GM18508 (cell line): Measurements from ENCODE around the gene TRAK1.

Experiments
- ATAC-seq: cut with Tn5 transposase; IDR thresholded peaks from one replicate; pipeline ENCODE4 v1.9.1; 2021; ENCODE audit warnings: moderate number of reproducible peaks; ENCODE audit not compliant: insufficient read depth, unreplicated experiment

The TRAK1 gene

DNA sequence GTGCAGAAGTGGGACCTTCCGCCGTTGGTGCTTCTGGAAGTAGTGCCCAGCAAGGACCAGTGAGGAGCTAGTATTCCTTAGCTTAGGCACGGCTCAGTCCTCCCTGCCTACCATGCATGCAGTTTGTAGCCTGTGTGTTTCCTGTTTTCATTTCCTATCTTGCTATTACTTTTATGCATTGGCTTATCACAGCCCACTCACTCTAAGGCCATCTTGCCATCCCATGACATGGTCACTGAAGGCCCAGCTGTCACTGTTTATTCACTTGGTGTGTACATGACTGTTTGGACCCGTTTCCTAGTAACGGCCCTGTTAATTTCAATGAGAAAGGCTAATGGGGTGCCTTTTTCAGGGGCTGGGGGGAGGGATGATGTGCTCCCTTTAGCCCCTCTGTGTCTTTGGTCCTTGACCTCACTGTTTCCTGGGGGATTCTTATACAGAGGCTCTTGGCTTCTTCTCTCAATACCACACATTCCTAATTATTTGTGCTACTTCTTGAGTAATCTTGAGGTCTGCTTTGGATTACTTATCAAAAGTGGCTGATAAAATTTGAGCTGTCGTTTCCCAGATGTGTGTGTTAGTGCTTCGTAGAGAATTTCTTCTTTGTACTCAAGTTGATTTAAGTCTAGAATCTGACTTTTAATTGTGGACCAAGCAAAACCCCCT lies 24.5 kb upstream of the TRAK1 start:
- no peak for ATAC-seq

DNA sequence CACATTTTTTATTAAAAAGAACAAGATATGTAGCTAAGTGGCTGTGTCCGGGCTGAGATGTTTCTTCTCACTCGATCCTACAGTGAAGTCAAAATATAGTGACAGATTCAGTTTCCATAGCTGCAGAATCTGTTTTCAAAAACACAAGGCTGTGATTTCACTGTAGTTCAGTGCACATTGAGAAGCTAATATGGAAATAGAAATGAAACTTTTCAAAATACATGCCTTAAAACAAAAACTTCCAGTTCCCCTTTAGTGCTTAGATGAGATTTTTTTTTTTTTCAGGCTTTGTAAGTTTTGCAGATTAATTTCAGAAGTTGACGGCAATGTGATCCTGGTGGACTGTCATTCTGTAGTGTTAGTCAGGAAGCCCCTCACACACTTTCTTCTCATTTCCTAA lies 23.8 kb upstream of the TRAK1 start:
- ATAC-seq, result peak; percentile 67

DNA sequence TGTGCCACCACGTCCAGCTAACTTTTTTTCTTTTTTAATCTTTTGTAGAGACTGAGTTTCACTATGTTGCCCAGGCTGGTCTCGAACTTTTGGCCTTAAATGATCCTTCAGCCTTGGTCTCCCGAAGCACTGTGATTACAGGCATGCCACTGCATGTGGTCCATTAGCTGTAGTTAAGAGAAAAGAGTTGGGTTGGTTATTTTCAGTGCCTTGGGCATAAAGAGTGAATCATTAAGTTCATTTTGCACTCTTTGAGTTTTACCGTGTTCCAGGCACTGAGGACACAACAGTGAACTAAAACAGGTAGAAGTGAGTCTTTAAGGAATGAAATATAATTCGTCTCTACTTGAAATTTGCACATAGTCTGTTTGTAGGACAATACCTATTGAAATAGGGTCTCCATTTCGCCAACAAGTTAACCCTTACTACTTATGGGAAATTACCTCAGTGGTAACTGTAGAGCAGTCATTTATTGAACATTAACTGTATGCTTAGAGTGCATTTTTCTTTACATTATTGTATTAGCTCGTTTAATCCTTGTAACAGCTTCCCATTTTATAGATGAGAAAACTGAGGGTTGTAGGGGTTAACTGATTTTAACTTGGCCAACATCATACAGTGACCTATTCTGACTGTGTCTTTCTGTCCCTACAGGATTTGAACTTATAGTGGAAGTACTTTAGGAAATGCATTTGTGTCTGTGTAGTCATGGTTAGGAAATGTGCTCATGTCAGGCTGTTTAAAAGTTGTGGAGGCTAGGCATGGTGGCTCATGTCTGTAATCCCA lies 22.7 kb upstream of the TRAK1 start:
- ATAC-seq, result no peak

DNA sequence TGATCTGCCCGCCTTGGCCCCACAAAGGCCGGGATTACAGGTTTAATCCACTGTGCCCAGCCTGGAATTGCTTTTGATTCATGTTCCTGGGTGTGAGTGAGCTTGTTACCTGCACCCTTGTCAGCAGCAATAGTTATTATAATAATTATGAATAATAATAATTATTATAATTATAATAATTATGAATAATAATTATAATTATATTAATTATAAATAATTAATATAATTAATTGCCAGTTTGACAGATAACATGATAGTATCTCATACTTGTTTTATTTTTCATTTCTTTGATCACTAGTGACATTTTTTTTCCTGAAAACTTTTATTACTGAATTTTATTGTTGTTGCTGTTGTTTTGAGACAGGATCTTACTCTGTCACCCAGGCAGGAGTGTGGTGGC lies 21.1 kb upstream of the TRAK1 start:
- no peak for ATAC-seq

DNA sequence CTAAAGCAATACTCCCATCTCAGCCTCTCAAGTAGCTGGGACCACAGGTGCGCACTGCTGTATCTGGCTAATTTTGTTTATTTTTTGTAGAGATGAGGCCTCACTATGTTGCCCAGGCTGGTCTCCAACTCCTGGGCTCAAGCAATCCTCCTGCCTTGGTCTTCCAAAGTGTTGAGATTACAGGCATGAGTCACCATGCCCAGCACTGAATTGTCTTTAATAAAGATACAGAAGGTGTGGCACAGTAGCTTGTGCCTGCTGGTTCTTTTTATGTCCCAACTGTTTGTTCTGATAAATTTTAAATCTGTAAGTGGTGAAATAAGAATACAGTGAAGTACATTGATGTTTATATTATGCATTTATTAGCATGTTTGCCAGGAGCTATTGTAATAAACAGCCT lies 20.6 kb upstream of the TRAK1 start:
- ATAC-seq, result no peak

DNA sequence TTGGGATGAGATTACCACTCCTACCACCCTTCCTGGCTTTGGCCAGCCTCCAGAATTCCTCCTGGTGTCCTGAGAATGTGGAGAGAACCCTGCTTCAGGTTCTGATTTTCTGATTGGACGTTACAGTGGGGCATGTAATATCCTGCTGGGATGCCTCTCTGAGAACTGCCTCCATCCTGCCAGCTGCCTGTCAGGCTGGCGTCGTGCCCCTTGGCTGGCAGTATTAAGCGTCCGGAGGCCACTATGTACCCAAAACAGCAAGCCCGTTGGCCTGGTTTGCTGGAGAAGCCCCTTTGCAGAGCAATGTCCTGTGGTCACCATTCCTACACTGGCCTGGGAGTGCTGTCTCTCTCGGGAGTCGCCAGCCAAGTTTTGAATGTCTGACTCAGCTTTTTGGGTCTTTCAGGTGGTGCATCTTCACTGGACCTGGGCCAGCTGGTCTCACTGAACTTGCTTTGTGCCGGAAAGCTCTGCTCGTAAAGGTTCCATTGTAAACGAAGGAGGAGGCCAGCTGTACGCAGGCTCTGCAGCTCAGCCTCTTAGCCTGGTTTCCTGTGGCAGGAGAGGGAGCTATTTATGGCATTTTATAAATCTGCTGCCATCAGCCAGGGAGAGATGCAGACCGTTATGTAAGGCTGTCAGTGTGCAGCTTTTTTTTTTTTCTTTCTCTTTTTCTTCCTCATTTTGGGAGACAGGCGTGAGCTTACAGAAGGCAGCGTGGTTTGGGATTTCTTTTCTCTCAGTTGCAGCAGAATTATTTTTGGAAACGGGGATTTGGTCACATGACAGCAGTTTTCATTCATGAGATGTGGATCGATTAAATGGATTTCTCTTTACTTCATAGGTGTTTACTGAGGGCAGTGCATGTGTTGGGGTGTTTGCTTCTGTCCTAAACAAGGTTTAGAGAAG lies 19.0 kb upstream of the TRAK1 start:
- ATAC-seq, result no peak

DNA sequence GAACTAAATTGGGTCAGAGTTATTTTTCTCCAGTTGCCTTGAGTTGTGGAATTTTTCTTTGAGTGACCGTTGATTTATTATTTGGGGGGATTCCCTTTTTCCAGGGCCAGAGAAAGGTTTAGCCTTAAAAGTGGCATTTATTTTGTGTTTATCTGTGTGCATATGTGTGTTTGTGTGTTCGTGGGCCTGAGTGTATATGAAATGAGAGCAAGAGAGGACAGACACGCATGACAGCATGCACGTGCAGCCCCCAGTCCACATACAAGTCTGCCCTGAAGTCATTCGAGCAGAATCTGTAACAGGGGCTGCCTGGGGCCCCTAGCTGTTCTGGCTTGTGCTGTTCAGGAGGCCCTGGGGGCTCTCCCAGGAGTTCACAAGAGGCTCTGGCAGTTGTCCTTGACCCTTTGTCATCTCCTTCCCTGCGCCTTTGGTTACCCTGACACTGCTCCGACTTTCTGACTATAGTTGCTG lies 18.3 kb upstream of the TRAK1 start:
- no peak for ATAC-seq

DNA sequence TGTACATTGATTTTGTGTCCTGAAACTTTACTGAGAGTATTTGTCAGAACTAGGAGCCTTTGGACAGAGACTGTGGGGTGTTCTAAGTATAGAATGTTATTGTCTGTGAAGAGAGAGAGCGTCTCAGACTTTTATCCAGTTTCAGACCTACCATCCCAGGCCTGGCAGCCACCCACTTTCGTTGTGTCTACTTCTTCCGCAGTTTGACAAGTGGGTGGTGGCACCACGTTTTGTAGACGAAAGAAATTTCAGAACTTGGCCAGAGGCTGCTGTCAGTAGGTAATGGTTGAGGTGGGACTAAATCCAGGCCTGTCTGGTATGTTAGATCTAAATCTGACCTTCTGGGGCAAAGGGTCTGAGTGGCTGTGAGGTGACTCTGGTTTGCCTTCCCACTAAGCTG lies 13.4 kb upstream of the TRAK1 start:
- no peak for ATAC-seq

DNA sequence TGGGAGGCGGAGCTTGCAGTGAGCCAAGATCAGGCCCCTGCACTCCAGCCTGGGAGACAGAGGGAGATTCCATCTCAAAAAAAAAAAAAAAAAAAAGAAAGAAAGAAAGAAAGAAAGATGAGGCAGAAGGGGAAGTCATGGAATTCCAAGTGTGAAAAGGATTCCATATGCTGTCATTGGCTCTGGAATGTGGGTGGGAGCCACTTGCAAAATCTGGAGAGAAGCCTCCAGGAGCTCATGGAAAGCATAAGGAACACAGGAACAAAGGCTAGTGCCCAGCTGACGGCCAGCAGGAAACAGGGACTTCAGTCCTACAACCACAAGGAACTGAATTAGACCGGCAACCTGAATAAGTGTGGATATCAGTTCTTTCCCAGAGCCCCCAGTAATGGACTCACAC lies 12.5 kb upstream of the TRAK1 start:
- no peak for ATAC-seq

DNA sequence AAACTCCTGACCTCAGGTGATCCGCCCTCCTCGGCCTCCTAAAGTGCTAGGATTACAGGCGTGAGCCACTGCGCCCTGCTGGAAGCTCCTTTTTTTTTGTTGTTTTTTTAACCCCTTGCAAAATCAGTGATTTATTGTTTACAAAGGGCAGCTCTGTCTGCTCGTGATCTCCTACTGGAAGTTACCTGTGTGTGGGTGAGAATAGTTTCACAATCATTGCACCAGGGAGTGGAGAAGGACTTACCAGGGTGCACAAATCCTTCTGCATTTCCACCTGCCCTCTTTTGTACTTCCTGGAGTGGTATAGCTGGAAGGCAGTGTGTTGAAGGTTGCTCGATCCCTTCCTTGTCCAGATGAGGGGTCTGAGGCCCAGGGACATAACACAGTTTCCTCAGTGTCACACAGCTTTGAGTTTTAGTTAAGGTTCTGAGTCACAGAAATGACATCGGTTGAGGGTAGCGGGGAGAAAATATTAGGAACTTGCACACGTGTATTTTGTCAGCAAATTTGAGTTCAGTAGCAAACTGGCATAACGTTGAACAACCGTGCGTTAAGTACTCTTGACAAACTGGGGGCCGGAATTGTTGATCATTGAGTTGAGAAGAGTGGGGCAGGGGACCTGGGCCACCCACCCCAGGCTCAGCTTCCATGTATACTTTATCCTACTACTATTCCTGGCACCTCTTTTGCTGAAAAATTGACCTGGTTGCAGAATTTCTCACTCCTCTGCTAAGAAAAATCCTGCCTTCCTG lies 11.3 kb upstream of the TRAK1 start:
- no peak for ATAC-seq

DNA sequence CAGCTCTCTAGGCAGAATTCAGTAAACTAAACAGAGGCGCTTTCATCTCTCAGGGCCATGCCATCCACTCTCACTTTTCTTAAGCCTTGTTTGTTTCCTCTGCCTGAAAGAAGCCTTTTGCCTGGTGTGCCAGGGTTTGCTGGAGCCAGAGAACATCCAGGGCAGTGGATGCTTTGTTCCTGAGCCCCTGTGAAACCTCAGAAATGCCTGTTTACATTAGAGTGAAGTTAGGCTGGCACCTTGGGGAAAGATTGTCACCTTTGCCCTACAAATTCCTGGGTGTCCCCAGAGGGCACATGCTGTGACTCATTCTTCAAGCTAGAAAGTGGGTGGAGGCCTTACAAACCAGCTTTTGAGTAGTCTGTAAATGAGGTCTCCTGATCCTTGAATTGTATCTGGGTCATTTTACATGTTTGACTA lies 10.7 kb upstream of the TRAK1 start:
- no peak for ATAC-seq

DNA sequence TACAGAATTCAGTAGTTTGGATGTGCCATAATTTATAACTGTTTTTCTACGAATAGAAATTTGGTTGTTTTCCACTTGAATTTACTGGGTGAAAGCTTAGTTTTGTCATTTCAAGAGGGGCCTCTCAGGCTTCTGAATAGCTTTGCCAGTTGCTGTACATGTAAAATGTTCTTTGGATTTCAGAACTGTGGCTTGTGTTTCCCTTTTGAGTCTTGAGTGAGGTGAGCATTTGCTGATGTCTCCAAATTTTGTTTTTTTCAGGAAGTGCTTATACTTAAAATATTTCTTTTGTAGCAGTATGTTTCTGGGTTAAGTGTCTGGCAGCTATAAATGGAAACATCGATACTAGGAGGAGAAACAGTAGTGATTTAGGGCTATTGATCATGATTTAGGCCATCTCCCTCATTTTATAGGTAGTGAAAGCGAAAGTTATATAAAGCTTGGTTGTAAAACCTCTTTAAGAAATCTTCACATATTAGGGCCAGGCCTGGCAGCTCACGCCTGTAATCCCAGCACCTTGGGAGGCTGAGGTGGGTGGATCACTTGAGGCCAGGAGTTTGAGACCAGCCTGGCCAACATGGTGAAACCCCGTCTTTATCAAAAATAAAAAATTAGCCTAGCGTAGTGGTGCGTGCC lies 9.2 kb upstream of the TRAK1 start:
- no peak for ATAC-seq

DNA sequence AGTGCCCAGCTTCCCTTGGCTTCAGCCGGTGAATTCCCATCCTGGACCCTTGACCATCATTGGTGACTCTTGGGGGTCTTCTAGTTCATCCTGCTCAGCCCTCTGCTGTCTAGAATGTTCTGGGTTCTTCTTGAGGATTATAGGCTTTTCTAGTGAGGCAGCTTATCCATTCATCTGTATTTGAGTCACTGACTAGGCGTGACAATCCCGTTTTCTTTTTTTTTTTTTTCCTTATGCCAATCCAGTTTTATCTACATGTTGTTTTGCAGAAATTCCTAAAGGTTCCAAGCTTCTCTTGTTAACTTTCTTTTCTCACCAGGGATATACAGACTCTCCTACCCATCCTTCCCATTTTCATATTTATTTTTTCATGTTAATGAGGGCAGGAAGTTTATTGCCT lies 6.6 kb upstream of the TRAK1 start:
- ATAC-seq, result no peak

DNA sequence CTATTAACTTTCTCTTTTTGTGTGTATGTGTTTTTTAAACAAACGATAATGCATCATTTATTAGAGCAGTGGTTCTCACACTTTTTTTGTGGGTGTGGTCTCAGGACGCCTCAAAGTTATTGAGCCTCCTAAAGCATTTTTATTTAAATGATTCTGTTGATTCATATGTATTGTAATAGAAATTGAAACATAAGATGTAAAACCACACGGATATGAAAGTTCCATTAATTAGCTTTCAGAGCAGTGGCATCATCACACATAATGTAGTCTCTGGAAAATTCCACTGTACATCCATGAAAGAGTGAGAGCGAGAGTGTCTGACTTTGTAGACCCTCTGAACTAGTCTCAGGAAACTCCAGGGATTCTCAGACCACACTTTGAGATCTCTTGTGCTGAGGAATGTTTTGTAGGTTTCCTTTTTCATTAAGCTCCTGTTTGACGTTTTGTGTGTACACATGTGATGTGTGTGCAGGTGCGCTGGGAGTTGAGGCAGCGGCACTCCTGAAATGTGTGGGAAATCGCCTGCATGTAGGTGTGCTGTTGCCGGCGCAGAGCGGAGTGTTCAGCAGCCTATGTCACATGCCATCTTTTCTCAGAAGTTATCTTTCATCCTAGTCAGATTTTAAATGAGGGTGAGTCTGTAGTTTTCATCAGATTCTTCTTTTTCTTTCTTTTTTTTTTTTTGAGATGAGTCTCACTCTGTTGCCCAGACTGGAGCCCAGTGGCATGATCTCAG lies 5.3 kb upstream of the TRAK1 start:
- ATAC-seq, result no peak

DNA sequence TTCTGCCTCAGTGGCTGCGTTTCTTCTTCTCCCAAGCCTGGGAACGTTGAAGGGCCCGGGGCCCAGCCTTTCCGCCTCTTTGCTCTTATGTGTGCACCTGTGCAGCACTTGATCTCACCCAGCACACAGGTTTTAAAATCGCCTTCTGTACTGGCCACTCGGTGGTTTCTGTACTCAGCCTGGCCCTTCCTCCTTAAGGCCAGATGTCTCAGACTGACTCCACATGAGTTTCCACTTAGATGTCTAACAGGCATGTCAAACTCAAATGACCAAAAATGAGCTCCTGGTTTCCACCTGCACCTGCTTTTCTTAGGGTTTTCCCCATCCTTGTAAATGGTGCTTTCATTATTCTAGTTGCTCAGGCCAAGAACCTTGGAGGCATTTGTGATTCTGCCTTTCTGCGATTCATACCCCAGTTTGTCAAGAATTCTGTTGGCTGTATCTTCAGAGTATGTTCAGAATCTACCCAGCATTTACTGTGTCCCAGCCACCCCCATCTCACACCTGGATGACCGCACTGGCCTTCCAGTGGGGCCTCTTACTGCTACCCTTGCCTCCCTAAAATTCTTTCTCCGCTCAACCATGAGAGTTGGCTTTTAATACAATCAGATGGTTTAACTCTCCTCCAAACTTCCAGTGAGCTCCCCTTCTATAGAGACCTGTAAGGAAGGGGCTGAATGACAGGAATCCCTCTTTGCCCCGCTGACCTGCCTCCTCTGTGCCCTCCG lies 2.2 kb upstream of the TRAK1 start:
- no peak for ATAC-seq

DNA sequence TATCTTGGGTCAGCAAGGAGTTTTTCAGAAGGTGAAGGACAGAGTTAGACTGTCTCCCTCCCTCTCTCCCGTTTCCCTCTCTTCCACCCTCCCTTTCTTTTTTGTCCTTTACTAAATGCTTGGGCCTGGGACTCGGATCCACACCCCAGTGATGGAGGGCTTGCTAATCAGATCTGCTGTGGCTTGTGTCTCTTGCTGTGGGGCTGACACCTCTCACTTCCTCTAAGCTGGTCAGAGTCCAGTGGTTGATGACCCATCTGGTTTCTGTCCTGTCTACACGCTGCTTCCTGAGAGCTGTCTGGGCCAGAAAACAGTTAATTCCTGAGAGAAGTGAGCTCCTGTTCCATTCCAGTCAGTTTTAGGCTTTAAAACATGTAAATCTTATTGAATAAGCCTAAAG lies 849 bp downstream of the TRAK1 start:
- ATAC-seq, result no peak

DNA sequence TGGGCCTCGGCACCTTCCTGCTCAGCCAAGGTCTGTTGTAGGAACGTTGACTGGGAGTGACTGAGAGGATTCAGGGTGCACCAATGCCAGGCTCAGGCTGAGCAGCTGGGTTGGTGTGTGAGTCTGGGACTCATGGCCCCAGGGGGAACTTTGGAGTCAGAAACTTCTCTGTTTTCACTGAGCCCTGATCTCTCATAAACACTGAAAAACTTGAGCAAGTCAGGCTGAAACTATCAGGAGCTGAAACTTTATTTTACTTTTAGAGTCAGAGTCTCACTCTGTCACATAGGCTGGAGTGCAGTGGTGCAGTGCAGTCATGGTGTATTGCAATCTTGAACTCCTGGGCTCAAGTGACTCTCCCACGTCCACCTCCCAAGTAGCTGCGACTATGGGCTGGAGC lies 3.0 kb downstream of the TRAK1 start:
- no peak for ATAC-seq

DNA sequence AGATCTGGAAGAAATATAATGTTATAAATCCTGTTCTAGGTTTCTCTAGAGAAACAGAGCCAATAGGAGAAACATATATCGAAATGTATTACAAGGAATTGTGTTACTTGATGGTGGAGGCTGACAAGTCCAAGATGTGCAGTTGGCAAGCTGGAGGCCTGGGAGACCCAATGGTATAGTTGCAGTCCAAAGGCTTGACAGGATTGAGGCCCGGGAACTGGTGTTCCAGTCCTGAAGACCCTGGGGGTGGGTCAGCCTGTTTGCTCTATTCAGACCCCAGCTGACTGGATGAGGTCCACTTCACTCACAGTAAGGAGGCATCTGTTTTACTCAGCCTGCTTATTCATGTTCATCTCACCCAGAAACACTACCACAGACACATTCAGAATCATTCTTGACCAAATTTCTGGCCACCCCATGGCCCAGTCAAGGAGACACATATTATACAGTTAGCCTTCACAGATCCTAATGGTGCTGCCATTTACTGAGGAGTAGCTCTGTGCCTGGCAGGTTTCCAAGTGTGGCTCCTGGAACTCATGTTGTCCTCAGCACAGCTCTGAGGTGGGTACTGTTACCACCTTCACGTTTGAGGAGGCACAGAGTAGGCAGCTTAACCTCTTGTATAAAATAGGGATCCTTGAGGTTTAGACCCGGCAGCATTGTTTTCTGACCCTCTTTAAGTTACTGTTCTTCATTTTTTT lies 3.7 kb downstream of the TRAK1 start:
- ATAC-seq, result no peak
